ENCODE measurements around the gene KRT86.
"Not testable (repeated sequence)": the region's sequence is repeated elsewhere in the genome, so short reads cannot be mapped to it uniquely, and the experiment has no call there.

Gene KRT86

DNA sequence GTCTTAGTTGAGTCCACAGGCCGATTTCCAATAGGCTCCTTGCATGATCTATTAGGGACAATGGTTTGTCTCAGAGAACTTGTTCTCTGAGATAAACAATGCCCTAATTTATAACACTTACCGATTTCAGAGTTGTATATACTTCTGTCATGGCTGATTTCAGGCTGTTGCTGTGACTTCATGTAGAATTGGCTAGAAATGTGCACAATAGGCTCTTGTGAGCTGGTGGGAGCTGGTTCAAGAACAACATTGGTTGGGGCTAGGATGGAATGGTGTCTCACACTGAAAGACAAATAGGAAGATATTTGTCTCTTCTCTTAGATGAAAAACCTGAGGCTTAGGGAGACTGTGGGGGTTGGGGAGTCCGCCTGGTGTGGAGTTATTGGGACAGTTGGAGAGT, 6.7 kb upstream of the KRT86 start:
- DNase-seq (ENCODE audit: low spot score): peak; percentile 88

DNA sequence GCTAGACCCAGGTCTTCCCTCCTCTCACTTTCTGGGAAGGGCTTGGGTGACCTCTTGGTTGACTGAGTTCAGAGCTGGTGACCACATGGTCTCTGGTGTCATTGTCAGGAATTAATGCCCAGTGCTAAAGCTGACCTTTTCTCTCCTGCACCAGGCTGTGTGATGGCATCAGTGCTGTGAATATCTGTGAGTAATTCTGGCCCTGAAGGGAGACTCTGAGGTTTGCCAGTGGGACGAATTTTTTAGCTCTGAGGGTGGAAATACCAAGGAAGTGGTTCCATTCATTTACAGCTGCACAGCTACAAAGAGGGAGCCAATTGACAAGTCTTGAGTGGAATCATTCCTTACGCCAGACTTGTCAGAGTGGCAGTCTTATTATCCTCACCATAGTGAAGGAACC, 6.2 kb upstream of the KRT86 start:
- no peak for DNase-seq (ENCODE audit: low spot score)

DNA sequence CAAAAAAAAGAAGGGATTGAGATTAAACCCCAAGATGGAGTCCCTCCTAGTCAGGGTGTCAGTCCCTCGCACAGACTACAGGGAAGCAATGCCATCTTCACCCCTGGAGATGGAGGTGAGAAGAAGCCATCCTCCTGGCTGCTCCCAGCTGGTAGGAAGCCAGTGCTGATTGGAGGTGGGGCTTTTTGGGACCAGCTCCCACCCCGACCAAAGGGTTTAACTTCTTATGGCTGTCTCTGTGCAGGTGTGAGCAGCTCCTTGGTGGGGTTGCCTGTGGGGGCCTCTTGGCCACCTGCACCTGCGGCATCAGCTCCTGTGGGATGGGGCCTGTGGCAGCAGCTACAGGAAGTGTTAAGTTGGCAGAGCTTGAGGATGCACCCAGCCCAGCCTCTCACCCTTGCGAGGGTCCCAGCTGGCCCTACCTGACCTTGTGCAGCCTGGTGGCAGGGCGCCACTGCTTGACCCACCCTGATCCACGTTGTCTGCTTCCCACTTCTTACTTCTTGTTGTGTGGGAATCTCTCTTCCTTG, 3.8 kb upstream of the KRT86 start:
- no peak for DNase-seq (ENCODE audit: low spot score)

DNA sequence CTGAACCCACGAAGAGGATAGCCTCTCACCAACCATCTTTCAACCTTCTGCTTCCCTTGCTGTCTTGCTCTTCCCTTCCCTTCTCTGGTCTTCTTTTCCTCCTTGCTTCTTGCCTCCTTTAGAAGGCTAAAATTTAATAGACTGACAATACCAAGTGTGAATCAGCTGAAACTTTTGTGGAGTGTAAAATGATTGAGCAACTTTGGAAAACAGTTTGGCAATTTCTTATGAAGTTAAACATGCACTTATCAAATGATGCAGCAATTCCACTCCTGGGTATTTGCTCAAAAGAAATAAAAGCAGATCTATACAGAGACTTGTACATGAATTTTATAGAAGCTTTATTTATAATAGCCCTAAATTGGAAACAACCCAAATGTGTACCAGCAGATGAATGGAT, 3.3 kb upstream of the KRT86 start:
- DNase-seq (ENCODE audit: low spot score): no peak

DNA sequence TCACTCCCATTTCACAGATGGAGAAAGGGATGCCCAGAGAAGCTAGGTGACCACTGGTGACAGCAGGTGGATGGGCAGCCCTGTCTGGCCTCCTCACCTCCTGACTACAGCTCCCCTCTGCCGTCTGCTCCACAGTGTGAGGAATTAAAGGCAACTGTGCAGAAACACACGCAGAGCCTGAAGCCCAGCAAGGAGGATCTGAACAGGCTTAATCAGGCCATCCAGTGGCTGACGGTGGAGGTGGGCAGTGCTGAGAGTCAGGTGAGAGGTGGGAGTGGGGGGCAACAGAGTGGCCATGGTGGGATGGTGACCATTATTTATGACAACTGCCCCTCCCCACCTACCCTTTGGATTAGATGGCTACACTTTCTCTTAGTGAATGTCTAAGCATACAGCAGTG, 1.2 kb downstream of the KRT86 start:
- DNase-seq (ENCODE audit: low spot score): no peak

DNA sequence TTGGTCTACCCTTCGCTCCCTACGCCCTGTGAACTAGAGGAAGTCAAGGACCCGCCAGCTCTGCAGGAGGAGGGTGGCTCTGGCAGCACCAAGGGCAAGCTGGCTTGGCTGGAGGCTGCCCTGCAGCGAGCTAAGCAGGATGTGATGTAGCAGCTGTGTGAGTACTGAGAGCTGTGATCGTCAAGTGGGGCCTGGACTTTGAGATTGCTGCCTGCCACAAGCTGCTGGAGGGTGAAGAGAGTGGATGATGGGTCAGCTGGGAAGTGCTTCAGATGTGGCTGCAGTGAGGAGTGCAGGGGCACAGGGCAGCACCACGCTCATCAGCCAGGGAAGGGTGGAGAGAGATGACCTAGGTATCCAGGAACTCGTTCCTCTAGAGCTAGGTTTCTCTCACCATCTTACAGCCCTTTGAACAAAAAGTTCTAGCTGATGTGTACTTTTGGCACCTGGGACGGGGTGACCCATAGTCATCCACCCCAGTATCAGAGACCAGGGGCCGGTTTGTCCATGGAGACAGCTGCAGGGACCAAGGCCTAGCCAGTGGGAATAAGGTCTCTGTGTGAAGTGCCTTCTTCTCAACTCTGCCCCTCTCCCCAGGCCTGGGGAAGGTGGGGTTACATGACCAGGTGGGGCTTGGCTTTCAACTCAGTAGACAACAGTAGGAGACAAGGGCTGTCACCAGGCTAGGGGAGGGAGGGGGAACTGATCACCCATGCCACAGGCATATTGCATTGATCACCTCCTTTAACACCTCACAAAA, 3.2 kb downstream of the KRT86 start:
- no peak for DNase-seq (ENCODE audit: low spot score)

DNA sequence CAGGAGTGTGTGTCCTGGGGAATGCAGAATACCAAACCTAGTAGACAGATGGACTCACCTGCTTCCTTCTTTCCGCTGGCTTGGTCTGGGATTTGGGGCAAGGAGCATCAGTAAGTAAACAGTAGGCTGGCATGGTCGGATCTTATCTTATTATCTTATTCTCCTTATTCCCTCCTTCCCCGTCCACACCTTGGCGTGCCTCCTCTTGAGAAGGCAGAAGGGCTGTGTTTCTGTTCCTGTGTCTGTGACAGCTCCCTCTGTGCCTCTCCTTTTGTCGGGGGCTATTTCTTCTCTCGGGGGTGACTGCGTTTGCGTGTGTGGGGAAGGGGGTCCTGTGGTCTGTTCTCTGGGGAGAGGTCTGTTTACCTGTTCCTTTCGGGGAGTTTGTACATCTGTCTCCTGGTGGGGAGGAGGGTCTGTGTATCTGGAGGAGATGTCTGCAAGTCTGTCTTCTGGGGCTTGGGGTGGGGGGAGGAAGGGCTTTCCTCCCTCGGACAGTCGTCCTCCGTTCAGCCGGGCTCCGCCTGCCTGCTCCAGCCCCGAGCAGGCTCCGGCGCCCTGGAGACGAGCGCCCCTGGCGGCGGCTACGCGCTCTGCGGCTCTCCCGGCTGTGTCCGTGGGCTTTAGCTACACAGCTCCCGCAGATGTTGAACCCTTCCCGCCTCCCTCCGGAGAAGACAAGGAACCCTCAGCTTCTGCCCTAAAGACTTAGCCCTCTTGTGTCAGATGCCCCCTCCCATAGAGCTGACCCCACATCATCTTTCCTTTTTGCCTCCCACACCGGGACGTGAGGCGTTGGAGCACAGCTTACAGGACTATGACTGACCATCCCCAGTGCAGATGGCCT, 4.4 kb downstream of the KRT86 start:
- peak; percentile 59 for DNase-seq (ENCODE audit: low spot score)

DNA sequence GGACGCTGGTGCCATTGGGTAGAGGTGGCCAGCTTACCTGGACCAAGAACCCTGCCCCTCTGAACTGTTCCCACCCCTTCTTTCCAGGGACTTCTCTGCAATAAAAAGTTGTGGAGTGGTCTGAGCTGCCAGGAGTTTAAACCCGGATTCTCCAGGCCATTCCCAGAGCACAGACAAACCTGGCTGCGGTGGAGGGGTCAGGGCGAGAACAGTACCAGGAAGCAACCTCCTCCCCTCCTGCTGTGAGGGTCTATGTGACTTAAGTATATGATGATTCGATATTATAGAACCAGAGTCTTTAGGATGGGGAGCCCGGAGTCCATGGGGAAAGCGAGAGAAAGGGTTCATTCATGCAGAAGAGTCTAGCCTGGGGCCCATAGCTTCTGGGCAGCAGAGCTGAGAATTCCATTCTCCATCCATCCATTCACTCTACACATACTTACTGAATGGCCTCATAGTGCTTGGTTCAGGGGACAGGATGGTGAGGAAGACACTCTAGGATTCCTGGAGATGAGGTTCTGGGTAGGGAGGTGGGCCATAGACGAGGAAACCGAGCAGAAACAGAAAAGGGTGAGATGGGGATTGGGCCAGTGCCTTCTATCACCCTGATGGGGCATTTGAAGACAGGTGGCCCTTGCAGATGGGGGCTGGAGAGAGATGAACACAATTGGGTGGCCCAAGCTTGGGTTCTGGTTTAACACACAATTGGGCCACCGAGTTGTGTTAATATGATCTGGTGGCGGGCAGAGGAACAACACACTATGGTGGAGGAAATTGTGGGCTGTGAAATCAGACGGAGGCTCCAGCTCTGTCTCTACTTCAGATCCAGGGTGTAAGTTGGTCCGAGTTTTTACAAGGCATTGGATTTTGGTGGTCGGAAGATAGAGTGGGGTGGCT, 5.2 kb downstream of the KRT86 start:
- DNase-seq (ENCODE audit: low spot score): no peak

DNA sequence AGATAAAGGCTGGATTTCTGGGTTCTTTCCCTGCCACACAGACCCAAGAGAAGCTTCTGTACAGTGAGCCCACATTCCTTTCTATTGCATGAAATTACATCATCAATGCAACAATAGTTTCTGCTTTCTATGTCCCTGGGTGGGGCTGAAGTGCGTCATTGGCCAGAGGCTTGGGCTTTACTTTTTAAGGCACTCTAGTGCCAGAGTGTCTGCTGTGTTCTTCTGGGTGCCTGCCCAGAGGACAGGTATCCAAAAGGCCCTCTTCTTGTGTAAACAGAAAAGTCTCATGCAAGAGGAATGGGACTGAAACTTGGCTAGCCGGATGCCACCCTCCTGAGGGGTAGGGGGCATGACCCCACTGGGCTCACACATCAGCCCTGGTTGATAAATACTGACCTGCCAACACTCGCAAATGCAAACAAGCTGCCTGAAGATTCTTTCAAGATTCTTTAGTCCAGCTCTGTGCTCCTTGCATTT, 5.9 kb downstream of the KRT86 start:
- DNase-seq (ENCODE audit: low spot score): no peak

DNA sequence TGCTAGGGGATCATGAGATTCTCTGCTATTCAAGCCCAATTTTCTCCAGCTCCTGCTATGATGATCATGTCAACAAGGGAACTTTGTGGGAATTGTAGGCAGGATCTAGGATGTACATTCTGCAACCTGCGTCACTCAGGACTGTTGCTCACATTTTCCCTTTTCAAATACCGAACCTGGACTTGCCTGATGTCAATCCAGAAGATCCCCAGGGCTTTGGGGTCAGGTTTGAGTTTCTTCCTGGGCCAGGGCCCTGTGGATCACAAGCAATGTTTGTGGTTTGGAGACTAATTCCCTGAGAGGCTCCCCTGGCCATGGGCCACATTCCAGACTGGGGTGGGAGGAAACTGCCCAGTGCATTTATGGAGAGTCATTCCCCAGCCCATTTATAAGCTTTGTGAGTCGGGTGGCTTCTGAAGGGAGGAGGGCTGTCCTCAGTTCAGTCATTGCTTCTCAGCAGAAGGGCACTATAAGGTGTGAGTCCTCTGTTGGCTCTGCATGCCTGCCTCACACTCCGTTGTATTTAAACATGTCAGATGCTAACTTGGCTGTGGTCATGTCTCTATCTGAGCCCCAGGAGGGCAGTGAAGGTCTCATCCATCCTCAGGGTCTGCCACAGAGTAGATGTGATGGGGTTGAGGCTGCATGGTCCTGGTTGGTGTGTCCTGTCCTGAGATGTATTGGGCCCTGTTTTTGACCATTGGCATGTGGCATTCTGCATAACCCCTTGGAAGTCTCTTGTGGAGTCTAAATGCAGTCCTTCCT, 6.5 kb downstream of the KRT86 start:
- DNase-seq (ENCODE audit: low spot score): no peak

DNA sequence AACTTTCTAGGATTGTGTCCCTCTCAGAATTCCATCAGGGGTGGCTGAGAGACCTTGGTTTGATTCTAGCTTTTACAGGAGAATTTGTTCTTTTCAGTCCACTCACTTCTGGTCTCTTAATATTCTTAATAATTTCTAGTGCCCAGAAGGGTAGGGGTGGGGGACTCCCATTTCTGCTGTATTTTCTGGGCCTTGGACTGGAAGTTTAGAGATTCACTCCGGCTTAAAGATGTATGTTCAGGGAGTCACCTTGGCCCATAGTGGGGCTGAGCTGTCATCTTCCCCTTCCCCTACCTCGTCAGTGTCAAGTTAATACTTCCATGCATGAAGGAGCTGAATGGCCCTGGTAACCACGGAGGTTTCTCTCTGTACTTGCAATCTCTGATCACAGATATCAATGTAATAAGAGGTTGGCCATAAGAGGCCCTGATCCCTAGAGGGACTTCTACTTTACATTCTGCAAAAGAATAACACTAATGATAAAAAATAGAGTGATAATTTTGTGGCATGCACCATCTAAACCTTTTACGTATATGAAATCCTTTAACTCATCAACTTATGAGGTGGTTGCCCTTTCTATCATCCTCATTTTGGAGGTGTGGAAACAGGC, 10.2 kb downstream of the KRT86 start:
- DNase-seq (ENCODE audit: low spot score): no peak

DNA sequence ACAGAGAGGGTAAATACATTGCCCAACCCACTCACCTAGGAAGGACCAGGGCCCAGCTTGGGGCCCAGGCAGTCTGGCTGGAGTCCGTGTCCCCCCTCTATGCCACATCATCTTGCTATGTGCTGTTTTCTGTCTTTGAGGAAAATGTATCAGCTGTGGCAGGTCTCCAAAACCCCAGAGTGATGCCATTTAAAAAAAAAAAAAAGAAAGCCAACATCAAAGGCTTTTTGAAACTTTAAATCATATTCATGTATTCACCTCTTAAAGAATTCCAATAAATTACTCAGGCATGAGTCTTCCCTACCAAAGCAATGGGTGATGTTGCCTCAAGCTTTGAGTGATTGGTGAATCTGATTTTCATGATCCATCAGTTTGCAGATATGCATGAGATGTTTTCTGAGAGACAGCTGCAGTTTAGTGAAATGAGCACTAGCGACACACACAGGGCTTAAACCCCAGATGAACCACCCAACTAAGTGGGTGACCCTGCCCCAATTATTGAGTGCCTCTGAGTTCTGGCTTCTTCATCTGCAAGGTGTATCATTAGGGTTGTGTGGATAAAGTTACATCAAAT, 10.8 kb downstream of the KRT86 start:
- DNase-seq (ENCODE audit: low spot score): no peak

DNA sequence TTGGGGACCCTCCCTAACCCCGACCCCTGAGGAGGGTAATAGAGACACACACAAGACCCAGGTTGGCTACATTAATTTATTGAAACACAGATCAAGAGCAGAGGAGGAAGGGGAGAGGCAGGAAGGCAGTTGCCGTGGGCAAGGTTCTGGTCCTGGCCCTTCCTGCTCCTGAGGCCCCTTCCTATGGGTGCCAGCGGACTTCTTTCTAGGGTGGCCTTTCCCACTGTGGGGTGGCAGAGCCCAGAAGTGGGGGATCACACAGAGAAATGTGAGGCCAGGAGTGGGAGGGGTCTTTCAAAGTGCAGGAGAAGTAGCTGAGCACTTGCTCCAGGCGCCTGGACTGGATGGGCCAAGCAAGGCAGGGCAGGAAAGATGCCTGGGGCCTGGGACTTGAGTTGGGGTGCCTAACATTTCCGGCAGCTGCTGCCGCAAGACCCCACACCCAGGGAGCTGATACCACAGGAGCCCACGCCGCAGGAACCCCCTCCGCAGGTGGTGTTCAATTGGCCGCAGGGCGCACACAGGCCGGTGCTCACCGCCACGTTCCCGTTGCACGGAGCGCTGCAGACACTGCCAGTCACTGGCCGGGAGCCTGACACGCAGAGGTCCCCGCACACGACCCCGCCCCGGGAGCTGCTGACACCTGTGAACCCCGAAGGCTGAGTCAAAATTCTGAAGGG, 11.5 kb downstream of the KRT86 start:
- no peak for DNase-seq (ENCODE audit: low spot score)

DNA sequence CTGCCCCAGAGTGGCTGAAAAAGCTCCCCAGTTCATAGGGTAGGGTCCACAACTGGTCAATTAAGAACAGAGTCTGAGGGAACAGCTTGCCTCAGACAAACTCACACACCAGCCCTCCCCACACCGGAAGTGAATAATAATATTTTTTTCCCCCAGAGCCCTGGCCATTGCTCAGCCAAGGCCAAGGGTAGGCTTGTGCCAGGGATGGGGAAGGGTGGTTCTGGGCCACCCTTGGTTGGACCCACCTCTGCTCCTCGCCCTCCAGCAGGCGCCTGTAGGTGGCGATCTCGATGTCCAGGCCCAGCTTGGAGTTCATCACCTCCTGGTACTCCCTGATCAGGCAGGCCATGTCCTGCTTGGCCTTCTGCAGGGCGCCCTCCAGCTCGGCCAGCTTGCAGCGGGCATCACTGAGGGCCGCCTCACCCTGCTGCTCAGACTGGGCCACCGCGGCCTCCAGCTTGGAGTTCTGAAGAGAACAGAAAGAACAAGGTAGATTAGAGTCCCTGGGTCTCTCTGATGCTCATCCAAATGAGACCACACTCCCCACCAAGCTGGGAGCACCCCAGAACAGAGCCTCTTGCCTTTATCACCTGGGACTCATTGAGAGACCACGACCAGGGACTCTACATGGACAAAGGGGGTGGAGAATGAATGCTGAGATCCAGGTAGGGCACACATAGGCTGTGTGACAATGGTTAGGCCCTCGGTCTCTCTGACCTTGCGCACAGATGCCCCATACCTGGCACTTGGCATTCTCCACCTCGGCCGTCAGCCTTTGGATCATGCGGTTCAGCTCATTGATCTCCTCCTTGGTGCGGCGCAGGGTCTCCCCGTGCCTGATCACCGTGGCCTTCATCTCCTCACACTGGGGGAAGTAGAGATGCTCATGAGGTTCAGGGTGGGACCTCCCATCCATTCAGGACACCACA, 12.7 kb downstream of the KRT86 start:
- DNase-seq (ENCODE audit: low spot score): not testable (repeated sequence)

DNA sequence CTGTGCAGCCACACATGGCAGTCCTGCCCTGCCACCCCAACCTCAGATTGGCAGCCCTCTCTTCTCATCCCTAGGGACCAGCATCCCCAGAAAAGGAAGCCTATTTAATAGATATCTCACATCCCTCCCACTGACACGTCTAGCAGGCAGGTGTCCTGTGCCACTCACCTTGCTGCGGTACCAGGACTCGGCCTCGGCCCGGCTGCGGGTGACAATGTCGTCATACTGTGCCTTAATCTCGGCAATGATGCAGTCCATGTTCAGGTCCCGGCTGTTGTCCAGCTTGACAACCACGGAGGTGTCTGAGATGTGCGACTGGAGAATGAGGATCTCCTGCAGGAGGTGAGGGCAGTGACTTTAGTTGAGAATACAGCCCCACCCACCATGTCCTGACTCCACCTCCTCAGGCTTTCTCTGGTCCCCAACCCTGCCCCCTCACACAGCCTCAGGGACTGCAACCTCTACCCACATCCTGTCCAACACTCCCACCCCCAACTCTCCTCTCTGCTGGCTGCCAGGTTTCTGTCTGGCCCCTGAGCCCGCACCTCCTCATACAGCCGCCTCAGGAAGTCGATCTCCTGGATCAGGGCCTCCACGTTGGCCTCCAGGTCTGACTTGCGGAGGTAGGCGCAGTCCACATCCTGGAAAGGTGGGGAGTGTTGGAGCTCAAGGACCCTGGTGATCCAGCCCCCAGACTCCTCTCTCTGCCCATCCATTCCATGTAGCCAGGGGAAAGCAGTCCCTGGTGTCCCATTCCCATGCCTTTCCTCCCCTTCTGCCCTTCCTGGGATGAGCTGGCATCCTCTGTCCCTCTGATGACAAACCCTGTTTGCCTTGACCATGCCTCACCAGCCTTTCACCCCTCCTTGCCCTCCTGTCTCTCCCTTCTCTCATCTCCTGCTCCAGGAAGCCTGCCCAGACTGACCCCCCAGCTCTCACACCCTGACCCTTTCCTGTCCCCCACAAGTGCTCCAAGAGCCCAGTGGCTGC, 13.7 kb downstream of the KRT86 start:
- DNase-seq (ENCODE audit: low spot score): not testable (repeated sequence)

DNA sequence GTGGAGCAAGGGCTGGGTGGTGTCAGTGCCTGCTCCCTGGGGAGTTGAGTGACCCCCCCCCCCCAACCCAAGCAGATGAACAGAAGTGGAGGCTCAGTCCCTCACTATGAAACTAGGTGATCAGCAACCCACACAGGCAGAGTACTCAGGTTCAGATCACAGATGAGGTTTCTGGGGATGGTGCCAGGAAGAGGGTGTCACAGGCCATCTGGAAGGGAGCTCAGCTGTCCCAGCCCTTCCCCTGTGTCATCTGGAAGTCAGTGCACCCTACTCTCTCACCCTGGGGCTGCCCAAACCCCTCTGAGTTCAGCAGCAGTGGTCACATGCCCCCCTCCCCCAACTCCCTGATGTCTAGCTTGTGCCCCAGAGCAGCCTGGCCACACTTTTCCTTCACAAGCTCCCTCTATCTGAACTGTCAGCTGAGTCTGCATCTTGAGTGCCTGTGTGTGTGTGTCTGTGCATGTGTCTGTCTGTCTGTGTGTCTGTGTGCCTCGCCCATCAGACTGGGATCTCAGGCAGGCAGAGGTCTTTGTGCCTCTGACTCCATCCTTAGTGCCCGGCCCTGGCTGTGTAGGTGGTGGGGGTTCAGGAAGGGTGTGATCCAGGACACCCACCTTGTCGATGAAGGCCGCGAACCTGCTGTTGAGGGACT, 16.2 kb downstream of the KRT86 start:
- not testable (repeated sequence) for DNase-seq (ENCODE audit: low spot score)

Data from pons (tissue), 1 donor.